H1 (cell line): ENCODE measurements around the gene CHST3. TPM values are rescaled to one million over a fixed set of nuclear protein-coding genes. Genes with fewer than 3 reads are reported as not detected.

Experiments
- FOSL1 ChIP-seq: IDR thresholded peaks from 2 replicates; pipeline ENCODE4 v1.6.1; 2011; ENCODE audit warnings: mild to moderate bottlenecking, low read depth, low read length, moderate library complexity; ENCODE audit not compliant: insufficient read depth
- JUND ChIP-seq: IDR thresholded peaks from 2 replicates; pipeline ENCODE4 v1.6.1; 2011; ENCODE audit warnings: mild to moderate bottlenecking, improper control_type of control experiment, low read length
- TAF1 ChIP-seq: IDR thresholded peaks from 2 replicates; pipeline ENCODE4 v1.6.1; 2011; ENCODE audit warnings: mild to moderate bottlenecking, low read depth, low read length
- TAF7 ChIP-seq: optimal IDR thresholded peaks from 2 replicates; pipeline ENCODE3; 2011; ENCODE audit warnings: low read depth, mild to moderate bottlenecking, inconsistent platforms, low read length, moderate library complexity, borderline replicate concordance
- polyA plus RNA-seq, 7 experiments: library from polyadenylated mRNA; depleted of rRNA in 3 of 7; stranded (reverse) in 5 of 7; unstranded in 2 of 7; fragments of >200 nt in 5 of 7; fragments of 200-250 nt in 2 of 7; gene quantifications; 1 replicate in 5 of 7; 2 replicates in 1 of 7; 4 replicates in 1 of 7; pipeline versions ENCODE4 v1.2.1 to v1.2.3, GENCODE V29; 2011 to 2013; ENCODE audit warnings: missing spikeins in 2 of 7, mixed read lengths in 2 of 7
- total RNA-seq: library from RNA; stranded (reverse); fragmentation: NEBNext Ultra II Directional; extraction: Animal tissue kit (Norgen Biotek cat#: 25700); gene quantifications from 2 replicates; pipeline ENCODE4 v1.2.1, GENCODE V29; 2021
- TF ChIP-seq, protein P1 (sequence below): IDR thresholded peaks from 2 replicates; pipeline ENCODE4 v1.6.1; 2012; ENCODE audit warnings: low read length, inconsistent platforms
- TF ChIP-seq, protein P2 (sequence below): IDR thresholded peaks from 2 replicates; pipeline ENCODE4 v1.6.1; 2011; ENCODE audit warnings: low read depth, mild to moderate bottlenecking, low read length; ENCODE audit not compliant: insufficient read depth

CHST3 gene
- total and polyA plus RNA-seq, 2 of the 8 experiments (the other 6 are each of a cell fraction or from before 2014, with no cell fraction given): 2.0 to 5.8 TPM

DNA sequence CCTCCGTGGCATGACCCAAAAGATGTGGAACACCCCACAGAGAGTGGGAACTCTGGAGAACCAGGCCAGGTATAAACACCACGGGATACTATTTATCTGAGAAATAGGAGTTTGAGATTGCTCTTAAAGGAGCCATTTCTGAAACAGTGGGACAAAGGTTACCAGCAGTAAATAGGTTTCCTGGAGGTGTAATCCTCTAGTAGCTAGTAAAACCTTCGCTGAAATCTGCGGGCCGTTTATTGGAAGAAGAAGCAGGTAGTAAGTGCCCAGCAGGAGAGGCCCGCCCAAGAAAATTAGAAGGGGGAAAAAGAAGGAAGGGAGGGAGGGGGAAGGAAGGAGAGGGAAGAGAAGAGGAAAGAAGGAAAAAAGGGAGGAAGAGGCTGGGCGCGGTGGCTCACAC is 51.6 kb downstream of the CHST3 start (continued):
- TF ChIP-seq, protein P1, sequence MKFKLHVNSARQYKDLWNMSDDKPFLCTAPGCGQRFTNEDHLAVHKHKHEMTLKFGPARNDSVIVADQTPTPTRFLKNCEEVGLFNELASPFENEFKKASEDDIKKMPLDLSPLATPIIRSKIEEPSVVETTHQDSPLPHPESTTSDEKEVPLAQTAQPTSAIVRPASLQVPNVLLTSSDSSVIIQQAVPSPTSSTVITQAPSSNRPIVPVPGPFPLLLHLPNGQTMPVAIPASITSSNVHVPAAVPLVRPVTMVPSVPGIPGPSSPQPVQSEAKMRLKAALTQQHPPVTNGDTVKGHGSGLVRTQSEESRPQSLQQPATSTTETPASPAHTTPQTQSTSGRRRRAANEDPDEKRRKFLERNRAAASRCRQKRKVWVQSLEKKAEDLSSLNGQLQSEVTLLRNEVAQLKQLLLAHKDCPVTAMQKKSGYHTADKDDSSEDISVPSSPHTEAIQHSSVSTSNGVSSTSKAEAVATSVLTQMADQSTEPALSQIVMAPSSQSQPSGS: no peak
- TF ChIP-seq TAF1: no peak
- TF ChIP-seq JUND: no peak
- no peak for TF ChIP-seq TAF7
- TF ChIP-seq, protein P2, sequence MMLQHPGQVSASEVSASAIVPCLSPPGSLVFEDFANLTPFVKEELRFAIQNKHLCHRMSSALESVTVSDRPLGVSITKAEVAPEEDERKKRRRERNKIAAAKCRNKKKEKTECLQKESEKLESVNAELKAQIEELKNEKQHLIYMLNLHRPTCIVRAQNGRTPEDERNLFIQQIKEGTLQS: no peak
- TF ChIP-seq FOSL1: no peak
